GM19193 (cell line): ENCODE measurements around the gene SLC29A4.

Experiments
- POLR2A ChIP-seq: IDR thresholded peaks from 4 replicates; pipeline ENCODE4 v1.6.1; 2011; ENCODE audit not compliant: insufficient read depth, insufficient read length; ENCODE audit errors: extremely low read depth

SLC29A4 gene

DNA sequence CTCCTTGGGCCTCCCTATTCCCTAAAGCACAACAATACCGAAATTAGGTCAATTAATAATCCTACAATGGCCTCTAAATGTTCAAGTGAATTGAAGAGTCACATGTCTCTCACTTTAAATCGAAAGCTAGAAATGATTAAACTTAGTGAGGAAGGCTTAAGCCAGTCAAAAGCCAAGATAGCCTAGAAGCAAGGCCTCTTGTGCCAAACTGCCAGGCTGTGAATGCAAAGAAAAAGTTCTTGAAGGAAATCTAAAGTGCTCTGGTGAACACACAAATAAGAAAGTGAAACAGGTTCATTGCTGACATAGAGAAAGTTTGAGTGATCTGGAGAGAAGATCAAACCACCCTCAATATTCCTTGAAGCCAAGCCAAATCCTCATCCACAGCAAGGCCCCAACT, 57.2 kb downstream of the SLC29A4 start:
- no peak for TF ChIP-seq POLR2A

DNA sequence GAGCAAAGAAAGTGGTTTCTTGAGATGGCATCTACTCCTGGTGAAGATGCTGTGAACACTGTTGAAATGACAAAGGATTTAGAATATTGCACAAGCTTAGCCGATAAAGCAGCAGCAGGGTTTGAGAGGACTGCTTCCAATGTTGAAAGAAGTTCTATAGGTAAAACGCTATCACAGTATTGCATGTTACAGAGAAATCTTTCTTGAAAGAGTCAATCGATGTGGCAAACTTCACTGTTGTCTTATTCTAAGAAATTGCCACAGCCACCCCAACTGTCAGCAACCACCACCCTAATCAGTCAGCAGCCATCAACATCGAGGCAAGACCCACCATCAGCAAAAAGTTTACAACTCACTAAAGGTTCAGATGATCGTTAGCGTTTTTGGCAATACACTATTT, 59.9 kb downstream of the SLC29A4 start:
- TF ChIP-seq POLR2A = no peak

DNA sequence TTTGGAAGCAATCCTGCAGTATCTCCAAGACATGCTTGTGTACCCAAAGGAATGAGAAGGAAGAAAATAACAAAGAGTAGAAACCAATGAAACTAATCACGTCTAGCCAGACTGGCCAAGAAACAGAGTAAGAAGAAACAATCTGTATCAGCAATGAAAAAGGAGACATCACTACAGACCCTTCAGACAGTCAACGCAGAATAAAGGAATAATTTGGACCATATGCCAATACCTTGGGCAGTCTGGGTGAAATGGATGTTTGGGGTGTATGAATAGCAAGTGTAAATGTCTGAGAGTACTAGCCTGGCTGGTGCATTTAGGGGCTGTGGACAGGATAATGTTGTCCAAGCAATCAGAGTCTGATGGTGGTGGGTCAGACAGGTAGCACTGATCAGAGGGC, 61.1 kb downstream of the SLC29A4 start:
- no peak for TF ChIP-seq POLR2A

DNA sequence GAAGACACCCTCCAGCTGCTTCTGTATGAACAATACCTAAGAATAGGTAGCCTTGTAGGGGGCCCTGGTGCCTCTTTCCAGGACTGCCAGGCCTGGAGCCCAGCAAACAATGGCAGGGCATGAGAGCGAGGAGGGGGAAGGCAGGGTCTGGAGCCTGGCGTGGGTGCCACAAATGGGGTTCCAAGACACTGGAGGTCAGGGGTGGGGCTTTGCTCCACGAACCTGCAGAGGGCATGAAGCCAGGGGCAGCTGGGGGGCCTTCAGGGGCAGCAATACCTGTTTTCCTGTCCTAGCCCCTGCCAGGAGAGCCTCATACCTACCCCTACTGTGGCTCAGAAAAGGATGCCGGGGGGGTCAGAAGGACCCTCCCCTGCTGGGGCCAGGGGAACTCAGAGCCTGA, 61.6 kb downstream of the SLC29A4 start:
- no peak for TF ChIP-seq POLR2A

DNA sequence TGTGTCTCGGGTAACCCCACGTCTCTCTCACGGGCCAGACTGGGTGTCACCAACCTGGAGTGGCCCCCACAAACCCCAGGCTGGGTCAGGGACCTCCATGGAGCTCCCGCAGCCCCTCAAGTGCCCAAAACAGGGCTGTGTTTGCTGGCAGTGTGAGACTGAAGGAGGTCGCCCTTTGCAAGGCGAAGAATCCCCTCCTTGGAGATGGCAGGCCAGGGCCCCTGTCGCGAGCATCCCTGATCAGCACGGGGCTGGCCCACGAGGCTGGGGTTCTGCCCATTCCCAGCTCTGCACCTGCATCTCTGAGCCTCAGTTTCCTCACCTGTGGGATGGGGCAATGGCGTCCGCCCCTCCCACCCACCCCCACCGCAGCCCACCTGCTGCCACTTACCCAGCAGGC, 62.4 kb downstream of the SLC29A4 start:
- TF ChIP-seq POLR2A = no peak

DNA sequence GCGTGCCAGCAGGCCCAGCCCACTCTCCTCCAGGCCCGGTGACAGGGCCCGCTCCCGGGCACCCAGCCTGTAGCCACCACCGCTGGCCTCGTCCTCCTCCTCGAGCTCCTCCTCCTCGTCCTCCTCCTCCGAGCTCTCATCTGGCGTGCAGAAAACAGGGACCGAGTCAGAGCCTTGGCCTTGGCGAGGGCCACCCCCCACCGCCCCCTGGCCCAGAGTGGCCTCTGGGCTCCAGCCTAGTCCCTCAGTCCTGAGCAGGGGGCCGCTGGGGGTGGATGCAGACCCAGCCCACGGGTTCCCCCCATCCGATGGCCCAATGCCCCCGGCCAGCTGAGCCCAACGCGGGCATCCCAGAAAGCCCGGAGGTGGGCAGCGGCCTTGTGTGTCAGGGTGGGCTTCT, 62.9 kb downstream of the SLC29A4 start:
- TF ChIP-seq POLR2A = no peak

DNA sequence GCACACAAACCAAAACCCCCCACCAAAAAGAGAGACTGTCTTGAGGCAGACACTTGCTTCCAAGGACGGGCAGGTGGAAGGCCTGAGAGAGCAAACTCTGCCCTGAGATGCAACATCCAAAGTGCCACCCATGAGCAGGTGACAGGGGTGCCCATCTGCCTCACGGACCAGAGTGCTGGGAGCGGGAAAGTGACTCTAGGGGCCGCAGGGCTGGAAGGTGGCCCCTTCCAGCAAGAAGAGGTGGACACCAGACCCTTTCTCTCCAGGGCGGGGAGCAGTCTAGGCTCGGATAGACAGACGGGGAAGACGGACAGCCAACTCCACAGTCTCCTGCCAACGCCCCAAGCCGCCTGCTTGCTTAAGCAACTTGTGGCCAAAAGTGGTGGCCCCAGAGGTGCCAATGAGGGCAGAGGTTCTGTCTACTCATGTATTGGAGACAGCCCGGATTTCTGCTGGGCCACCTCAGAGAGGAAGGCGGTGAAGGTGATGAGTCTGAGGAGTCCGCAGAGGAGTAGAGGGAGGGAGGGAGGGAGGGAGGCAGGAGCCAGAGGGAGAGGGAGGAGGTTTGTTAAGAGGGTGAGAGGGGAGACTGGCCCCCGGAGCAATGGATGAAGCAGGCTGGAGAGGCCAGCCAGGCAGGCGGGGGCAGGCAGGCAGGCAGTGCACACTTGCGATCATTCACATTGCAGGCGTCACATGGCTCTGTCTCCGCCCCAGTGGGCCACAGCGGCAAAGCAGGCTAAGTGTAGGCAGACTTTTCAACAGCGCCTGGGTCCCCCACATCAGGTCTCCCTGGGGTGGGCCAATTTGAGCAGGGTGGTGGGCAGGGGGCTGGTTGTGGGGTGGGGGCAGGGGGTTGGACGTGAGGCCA, 65.6 kb downstream of the SLC29A4 start:
- TF ChIP-seq POLR2A = no peak

DNA sequence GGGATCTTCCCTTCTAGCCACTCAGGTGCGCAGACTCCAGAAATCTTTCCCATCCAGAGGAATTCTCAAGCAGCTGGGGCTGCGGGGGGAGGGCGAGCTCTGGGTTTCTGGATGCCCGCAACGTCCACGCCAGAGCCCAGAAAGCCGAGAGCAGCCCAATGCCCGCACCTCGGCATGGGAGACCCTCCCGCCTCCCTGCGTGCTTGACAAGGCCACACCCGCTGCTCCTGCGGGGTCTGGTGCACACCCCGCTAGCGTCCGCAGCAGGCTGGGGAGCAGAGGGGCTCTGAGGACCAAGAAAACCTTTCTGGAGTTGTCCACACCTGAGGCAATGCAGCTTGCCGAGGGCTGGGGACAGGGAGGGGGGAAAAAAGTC, 66.2 kb downstream of the SLC29A4 start:
- no peak for TF ChIP-seq POLR2A

DNA sequence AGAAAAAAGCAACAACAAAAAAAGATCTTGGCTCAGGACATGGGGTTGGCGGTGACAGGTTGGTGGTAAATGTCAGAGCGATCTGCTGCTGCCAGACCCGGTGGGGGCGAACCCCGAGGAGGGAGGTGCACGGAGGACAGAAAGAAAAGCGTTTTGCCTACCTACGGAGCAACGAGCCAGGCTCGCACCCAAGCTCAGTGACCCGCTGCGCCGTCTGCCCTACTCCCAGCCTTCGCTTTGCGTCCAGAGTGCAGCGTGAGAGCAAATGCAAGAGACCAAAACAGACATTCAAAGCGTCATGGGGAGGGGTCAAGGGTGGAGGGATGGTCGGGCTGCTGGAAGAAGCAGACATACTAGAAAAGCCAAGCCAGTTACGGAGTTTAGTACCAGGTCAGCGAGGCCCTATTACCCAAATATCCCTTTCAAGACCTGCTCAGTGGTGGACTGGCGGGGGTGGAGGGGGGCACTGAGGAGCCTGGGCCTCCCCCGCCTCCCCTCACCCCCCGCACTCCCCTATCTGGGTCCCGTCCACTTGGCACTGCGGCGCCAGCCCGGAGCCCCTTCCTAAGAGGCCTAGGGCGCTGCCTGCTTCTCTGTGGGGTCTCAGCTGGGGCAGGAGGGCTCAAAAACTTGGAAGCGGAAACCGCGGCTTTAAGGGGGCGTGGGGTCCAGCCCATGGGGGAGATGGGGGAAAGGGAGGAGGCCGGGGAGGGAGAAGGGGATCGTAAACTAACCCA, 66.9 kb downstream of the SLC29A4 start:
- TF ChIP-seq POLR2A = no peak

DNA sequence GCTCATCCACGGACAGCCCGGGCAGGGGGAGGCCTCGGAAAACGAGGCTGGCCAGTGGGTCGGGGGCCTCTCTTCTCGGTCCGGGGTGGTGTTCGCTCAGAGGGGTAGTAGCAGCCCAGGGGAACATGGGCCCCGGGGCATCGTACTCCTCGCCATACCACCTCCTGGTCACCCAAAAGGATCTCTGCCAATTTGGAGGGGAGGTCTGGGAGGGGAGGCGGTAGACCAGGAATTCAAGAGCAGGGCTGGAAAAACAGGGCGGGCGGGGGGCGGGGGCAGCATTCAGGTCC, 67.4 kb downstream of the SLC29A4 start:
- TF ChIP-seq POLR2A = no peak

DNA sequence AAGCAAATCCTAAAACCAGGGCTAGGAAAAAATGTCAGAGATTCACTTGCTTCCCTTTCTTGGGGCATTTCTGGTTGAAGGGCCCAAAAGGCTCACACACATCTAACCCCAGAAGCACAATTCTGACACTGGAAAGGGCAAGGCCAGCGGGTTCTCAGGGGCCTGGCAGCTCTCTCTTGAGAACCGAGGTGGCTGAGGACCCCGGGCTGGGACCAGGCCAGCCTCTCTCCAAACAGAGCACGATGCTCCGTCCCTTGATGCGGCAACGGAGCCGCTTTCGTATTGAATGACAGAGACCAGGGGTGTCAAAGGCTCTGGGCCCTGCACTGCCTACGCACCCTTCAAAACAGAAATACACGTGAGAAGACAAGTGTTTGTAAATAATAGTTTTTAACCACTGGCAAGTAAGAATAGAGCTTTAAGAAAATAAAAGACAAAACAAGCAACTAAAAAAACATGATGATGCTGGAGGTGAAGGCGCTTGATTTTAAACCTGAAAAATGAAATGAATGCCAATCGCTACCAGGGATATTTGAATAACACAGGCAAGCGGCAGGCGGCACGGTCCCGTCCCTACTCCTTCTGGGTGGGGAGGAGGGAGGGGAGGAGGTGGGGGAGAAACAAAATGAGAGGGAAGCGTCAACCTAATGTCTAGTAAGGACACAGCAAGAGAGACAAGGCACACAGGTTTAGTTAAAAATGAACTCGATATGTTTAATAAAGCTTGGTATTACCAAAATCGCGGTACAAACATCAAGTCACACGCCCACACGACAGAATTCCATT, 68.0 kb downstream of the SLC29A4 start:
- TF ChIP-seq POLR2A = no peak

DNA sequence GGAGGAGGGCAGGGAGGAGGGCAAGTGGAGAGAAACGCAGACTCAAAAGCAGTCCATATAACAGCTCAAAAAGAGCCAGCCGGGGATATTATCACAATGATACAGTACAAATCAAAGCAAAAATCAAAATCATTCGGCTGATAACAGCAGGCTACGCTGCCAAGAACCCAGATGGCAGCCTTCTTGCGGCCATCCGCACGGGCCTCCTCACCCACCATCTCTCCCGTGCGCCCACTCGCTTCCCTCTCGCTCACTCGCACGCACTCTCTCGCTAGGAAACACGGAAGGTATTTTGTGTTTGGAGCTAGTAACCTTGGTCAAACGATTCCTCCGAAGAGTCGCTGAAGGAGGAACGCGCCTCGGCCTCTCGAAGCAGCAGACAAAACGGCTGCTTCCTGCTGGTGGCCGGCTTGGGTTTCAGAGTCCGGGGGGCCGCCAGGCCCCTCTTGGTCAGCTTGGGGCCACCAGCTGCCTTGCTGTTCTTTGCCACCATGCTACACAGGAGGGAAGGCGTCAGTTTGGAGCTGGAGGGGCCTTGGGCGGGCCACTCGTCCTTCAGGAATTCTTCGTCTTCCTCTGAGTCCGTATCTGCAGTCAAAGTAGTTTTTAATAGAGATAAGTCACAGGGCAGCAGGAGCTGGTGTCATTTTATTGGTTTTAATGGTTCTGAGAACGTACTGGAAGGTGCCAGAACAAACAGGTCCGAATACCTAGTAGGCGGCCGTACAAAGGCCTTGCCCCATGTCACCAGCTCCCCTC, 68.9 kb downstream of the SLC29A4 start:
- no peak for TF ChIP-seq POLR2A

DNA sequence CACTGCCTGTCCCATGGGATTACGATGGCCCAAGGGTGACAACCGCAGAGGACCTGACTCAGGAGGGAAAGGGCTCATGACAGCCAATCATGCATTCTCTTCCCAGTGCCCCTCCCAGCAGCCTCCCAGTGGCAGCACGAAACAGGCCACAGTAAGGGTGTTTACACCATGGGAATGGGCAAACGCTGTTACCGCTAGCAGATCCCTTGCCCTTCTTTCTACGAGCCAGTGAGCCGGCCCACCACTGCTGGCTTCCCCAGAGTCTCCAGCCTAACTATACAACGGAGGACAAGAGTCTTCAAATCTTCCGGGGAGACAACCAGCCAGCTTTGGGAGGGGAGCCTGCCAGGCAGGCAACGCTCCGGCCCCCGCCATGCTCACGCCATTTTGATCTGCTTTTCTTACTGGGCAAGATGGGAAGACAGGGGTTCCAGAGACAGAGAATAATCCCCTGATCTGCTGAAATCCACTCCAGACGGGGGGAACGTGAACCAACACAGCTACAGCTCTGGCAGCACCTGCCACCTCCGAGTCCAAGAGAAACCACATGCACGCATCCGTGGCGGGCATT, 69.8 kb downstream of the SLC29A4 start:
- TF ChIP-seq POLR2A = no peak

DNA sequence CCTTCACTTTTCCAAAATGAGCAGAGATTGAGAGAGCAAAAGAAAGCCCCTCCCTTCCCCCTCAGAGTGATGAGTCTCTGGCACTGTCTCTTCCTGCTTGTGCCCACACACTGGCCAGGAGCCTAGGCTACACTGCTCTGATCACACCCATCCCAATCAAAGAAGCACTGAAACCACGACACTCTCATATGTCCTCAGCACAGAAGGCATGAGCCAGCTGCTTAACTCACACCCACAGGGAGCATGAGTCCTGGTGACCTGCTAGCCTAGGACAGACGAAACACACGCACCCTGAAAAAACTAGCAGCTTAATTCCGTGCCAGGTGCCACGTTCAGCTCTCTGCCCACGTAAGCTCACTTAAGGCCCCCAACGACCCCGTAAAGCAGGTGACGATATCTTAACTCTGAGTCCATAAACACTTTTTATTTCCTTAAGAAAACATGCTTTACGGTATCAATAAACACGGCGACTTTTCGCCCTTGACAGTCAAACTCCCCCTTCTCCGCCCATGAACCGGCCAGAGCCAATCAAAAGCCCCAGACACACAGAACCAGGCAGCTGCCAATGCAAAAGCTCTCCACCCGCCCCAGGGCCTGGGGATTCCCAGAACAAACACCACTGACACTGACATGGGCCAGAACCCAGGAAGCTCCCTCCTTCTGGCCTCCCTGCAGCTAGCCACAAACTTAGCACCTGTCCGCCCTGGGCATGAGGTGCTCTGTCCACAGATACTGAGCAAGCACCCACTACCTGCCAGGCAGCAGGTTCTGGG, 71.9 kb downstream of the SLC29A4 start:
- TF ChIP-seq POLR2A = no peak
